Right atrium auricular region (tissue), 2 donors: Measurements from ENCODE around the gene BTF3L4. TPM values are rescaled to one million over a fixed set of nuclear protein-coding genes. Genes with fewer than 3 reads are reported as not detected.

Experiments used
- DNase-seq: peaks from one replicate; pipeline ENCODE4 v3.0.0-alpha.2; 2019; ENCODE audit warnings: low spot score
- H3K27ac ChIP-seq, 2 donors: fragments of 200-600 bp; sonication (generic); 1 replicate in 1 of 2; 2 replicates in 1 of 2; pipeline ENCODE4 v1.5.1; 2016 to 2019
- H3K27me3 ChIP-seq, 2 donors: fragments of 200-600 bp; sonication (generic); one replicate each; pipeline versions ENCODE4 v1.5.1 to v1.6.0; 2017 to 2019
- H3K36me3 ChIP-seq: fragments of 200-600 bp; sonication (generic); one replicate; pipeline ENCODE4 v1.5.1; 2016
- H3K4me1 ChIP-seq, 2 donors: fragments of 200-600 bp; sonication (generic); one replicate each; pipeline versions ENCODE4 v1.5.1 to v1.6.0; 2017 to 2019
- H3K4me3 ChIP-seq, 2 donors: fragments of 200-600 bp; sonication (generic); 1 replicate in 1 of 2; 2 replicates in 1 of 2; pipeline ENCODE4 v1.5.1; 2017 to 2019; ENCODE audit warnings: mild to moderate bottlenecking in 1 of 2, moderate library complexity in 1 of 2
- H3K9me3 ChIP-seq, 2 donors: fragments of 200-600 bp; sonication (generic); one replicate each; pipeline ENCODE4 v1.5.1; 2019
- CTCF ChIP-seq, 2 donors: fragments of 200-600 bp; sonication (generic); IDR thresholded peaks; one replicate each; pipeline ENCODE4 v1.5.1; 2019; ENCODE audit warnings: antibody characterized with exemption in 2 of 2
- total RNA-seq, 2 donors: library from RNA; depleted of rRNA; stranded (reverse); fragments of >200 nt; gene quantifications; one replicate each; pipeline ENCODE4 v1.1.0, GENCODE V29; 2016

BTF3L4 gene
- total RNA-seq, 2 donors from 2014 or later, result 37.9 to 38.9 TPM

- DNase-seq, result no peak
- H3K27ac ChIP-seq, result no peak overlapping the region
- no peaks in the 10 kb centered on the region for H3K36me3 ChIP-seq
- no peak overlapping the region for H3K4me3 ChIP-seq
- H3K27me3 ChIP-seq, result no peaks in the 10 kb centered on the region
- H3K9me3 ChIP-seq, result no peaks in the 10 kb centered on the region
- H3K4me1 ChIP-seq, result no peaks in the 10 kb centered on the region
- no peak for TF ChIP-seq CTCF (IDR thresholded peaks at IDR 0.05)
Observed at GRCh38 chr1:52123622-52124021, 67.5 kb downstream of the BTF3L4 start.

GRCh38 chr1:52125736-52126359 is 69.8 kb downstream of the BTF3L4 start:
- no peak overlapping the region for H3K4me3 ChIP-seq
- no peak for TF ChIP-seq CTCF (IDR thresholded peaks at IDR 0.05)
- H3K4me1 ChIP-seq, result no peaks in the 10 kb centered on the region
- H3K27me3 ChIP-seq, result no peaks in the 10 kb centered on the region
- H3K36me3 ChIP-seq, result no peaks in the 10 kb centered on the region
- no peak overlapping the region for H3K27ac ChIP-seq
- DNase-seq, result no peak
- no peaks in the 10 kb centered on the region for H3K9me3 ChIP-seq

GRCh38 chr1:52127181-52128180 is 71.4 kb downstream of the BTF3L4 start:
- Histone ChIP-seq H3K27me3 (no peaks in the 10 kb centered on the region), H3K27ac (no peak overlapping the region), H3K4me1 (no peaks in the 10 kb centered on the region), H3K9me3 (no peaks in the 10 kb centered on the region), H3K4me3 (no peak overlapping the region), H3K36me3 (no peaks in the 10 kb centered on the region)
- no peak for DNase-seq
- peak; percentile 40 to 77 for TF ChIP-seq CTCF (IDR thresholded peaks at IDR 0.05)

- no peaks in the 10 kb centered on the region for H3K27me3 ChIP-seq
- TF ChIP-seq CTCF (IDR thresholded peaks at IDR 0.05), result no peak
- no peaks in the 10 kb centered on the region for H3K9me3 ChIP-seq
- no peak overlapping the region for H3K27ac ChIP-seq
- H3K4me3 ChIP-seq, result no peak overlapping the region
- no peaks in the 10 kb centered on the region for H3K36me3 ChIP-seq
- peaks cover 0 to 27% of the 10 kb centered on the region in 2 donors for H3K4me1 ChIP-seq
- DNase-seq, result no peak
Observed at GRCh38 chr1:52139817-52140540, 83.9 kb downstream of the BTF3L4 start.

Other genes starting within 250 kb of the BTF3L4 start
- gene NRDC, start 177.6 kb upstream of the BTF3L4 start, total RNA-seq, result 10 to 100 TPM; 67.5 to 74.6 TPM
- gene RAB3B, start 65.6 kb upstream of the BTF3L4 start, total RNA-seq, result under 1 TPM in 1 of 2 donors, not detected in 1; 0.04 TPM
- gene KTI12, start 22.5 kb upstream of the BTF3L4 start, total RNA-seq, result 1 to 10 TPM; 3.3 to 4.7 TPM
- 10 to 100 TPM; 30.2 to 39.5 TPM for gene TXNDC12, start 1.1 kb upstream of the BTF3L4 start, total RNA-seq
- gene ZFYVE9, start 85.8 kb downstream of the BTF3L4 start, total RNA-seq, result 10 to 100 TPM; 15.8 to 18.5 TPM